GM18951 (cell line): ENCODE data around the gene RIC8B.

ENCODE experiments used
- POLR2A ChIP-seq: IDR thresholded peaks from 4 replicates; pipeline ENCODE4 v1.6.1; 2011; ENCODE audit warnings: mild to moderate bottlenecking; ENCODE audit not compliant: insufficient read length, insufficient read depth; ENCODE audit errors: extremely low read depth
- in situ Hi-C: fragments of 300-500 bp; cut with MboI; formaldehyde crosslinking; loops from one replicate; pipeline ENCODE4 v1.12.0; 2022; ENCODE audit warnings: low sequenced_read_pairs, mixed read lengths, inconsistent platforms; ENCODE audit not compliant: unreplicated experiment

RIC8B gene

DNA sequence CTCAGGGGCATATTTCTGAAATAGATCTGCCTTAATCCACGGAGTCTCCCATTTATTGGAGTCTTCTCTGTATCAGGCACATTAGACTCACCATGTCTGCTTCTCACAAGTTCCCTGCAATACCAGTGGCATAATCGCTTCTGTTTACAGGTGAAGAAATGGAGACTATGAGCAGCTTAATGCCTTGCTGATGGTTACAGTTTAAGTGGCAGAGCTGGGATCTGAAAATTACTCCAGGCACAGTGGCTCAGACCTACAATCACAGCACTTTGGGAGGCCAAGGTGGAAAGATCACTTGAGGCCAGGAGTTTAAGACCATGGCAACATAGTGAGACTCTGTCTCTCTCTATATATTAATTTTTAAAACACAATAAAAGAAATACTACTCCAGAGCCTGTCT lies 7.3 kb upstream of the RIC8B start:
- in situ Hi-C loops = no loop called here
- TF ChIP-seq POLR2A = no peak

- TF ChIP-seq POLR2A = no peak
- in situ Hi-C loops = no loop called here
Measured at GRCh38 chr12:106767954-106768822, 6.3 kb upstream of the RIC8B start.

- in situ Hi-C loops = no loop called here
- no peak for TF ChIP-seq POLR2A
Measured at GRCh38 chr12:106769078-106769477, 5.4 kb upstream of the RIC8B start.

DNA sequence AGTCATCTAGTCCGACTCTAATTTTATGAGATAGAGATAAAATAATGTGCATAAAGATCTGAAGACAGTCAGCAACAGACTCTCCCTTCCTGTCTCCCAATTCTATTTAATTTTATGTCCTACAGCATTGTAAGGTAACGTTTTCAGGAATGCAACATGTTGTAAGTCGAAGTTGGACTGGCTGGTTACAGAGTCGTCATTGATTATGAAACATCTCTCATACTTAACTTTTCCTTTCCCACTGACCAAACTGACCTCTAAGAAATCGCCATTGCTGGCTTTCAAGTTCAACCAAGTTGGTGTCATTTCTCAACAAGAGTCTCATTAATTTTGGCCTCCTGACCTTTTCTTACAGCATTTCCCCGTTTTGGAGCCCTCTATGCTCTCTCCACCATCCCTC lies 4.9 kb upstream of the RIC8B start:
- no peak for TF ChIP-seq POLR2A
- in situ Hi-C loops = no loop called here

DNA sequence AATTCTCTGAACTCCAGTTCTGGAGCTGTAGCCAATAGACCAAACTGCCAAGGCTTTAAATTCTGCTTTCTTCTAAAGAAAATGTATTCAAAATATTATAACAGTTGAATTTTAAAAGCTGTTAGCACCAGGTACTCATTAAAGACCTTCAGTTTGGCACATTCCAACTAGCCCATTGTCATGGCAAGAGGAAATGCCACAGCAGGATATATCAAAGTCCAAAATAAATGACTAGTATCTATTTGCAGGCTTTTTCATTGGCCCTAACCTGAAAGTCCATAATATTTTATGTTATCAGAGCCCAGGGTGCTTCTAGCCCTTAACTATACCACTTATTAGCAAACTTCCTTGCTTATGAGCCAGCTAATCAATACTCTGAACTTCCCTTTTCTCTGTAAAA lies 3.1 kb upstream of the RIC8B start:
- in situ Hi-C loops = no loop called here
- TF ChIP-seq POLR2A = no peak

GRCh38 chr12:106773286-106774004 lies 1.0 kb upstream of the RIC8B start:
- in situ Hi-C loops = no loop called here

GRCh38 chr12:106774808-106775524 lies 484 bp downstream of the RIC8B start:
- in situ Hi-C loops = no loop called here
- TF ChIP-seq POLR2A = no peak

More at GRCh38 chr12:106773286-106774004, 1.0 kb upstream of the RIC8B start:
- TF ChIP-seq POLR2A = no peak

DNA sequence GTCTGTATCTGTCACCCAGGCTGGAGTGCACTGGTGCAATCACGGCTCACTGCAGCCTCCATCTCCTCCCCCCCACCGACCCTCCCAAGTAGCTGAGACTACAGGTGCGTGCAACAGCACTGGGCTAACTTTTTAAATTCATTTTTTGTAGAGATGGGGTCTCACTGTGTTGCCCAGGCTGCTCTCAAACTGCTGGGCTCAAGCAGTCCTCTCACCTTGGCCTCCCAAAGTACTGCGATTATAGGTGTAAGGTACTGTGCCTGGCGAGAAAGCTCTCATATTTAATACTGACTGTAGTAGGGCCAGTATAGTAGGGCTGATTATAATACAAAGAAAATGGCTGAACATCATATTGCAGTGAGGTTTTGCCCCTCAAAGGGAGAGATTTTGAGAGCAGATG lies 2.4 kb downstream of the RIC8B start:
- in situ Hi-C loops = no loop called here
- TF ChIP-seq POLR2A = no peak

DNA sequence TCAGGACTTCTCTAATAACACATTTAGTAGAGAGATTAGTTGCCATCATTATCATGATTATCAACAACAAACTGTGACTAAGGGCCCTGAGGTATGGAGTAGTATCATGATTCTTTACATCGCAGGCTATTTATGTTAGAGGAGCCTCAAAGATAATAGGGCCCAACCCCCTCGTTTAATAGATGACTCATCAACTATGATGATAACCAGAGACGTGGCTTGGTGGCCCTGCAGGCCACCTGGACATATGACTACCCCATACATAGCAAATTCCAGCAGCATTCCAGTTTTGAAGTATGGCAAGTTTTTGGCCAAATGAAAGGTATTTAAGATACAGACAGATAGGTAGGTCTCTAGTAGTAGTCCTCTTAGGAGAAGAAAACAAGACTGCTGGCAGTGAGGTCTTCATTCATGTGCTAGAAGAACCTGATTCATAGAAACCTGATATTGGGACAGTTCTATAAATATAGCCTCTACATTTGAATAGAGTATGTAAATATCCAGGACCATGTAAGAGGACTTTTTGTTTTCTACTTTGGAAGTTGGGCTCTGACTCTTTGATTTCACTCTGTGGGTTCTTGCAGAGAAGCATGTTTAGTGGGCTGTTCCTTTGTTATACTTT lies 5.6 kb downstream of the RIC8B start:
- in situ Hi-C loops = no loop called here
- TF ChIP-seq POLR2A = no peak

- no peak for TF ChIP-seq POLR2A
- in situ Hi-C loops = no loop called here
Measured at GRCh38 chr12:106782619-106783018, 8.1 kb downstream of the RIC8B start.

- no peak for TF ChIP-seq POLR2A
Measured at GRCh38 chr12:106783515-106783914, 9.0 kb downstream of the RIC8B start.

DNA sequence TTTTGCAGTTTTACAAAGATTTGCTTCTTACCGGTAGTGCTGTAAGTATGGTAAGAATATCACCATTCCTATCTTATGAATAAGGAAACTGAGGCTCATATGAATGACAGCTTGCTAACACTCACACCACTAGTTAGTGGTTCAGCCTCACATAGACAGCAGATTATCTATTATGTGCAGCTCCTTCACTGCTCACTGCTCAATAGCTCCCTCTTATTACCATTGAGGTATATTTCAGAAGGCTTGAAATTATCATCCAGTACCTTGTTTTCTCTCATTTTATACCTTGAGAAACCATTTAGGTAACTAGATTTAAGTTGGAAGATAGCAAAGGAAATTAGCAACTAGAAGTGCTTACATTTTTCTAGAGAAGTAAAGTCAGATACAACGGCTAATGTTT lies 15.5 kb downstream of the RIC8B start:
- TF ChIP-seq POLR2A = no peak
- in situ Hi-C loops = no loop called here

More at GRCh38 chr12:106783515-106783914, 9.0 kb downstream of the RIC8B start:
- in situ Hi-C loops = no loop called here

GRCh38 chr12:106791531-106791930 lies 17.0 kb downstream of the RIC8B start:
- TF ChIP-seq POLR2A = no peak
- in situ Hi-C loops = no loop called here
